Retinal pigment epithelial cell (primary cell): ENCODE results near the gene KLK14.

Source experiments
- DNase-seq: peaks from one replicate; pipeline ENCODE4 v3.0.0-alpha.2; 2010; ENCODE audit warnings: low read depth
- H3K4me3 ChIP-seq: 2 replicates; pipeline ENCODE4 v1.5.1; 2011; ENCODE audit warnings: mild to moderate bottlenecking, low read length, control low read depth, moderate library complexity
- CTCF ChIP-seq: conservative IDR thresholded peaks from 2 replicates; pipeline ENCODE4 v1.5.1; 2011; ENCODE audit warnings: low read depth, low read length, control low read depth, inconsistent platforms

Gene KLK14

GRCh38 chr19:51066393-51067186 is 16.1 kb downstream of the KLK14 start:
- DNase-seq = no peak
- TF ChIP-seq CTCF = no peak
- no peak overlapping the region for H3K4me3 ChIP-seq

- H3K4me3 ChIP-seq = no peak overlapping the region
- no peak for TF ChIP-seq CTCF
- DNase-seq = no peak
These were observed 17.3 kb downstream of the KLK14 start for GRCh38 chr19:51065221-51065960.

GRCh38 chr19:51064534-51065220 is 18.0 kb downstream of the KLK14 start, which contains the start of gene KLK13:
TSS of gene KLK13 (minus strand) at chr19:51065092. CDS start at chr19:51065067, 25 bp downstream.
- H3K4me3 ChIP-seq = no peak within 1 kb of the TSS
- DNase-seq = no peak
- no peak for TF ChIP-seq CTCF

GRCh38 chr19:51063664-51064063 is 19.0 kb downstream of the KLK14 start:
- no peak overlapping the region for H3K4me3 ChIP-seq
- DNase-seq = no peak
- TF ChIP-seq CTCF = no peak

GRCh38 chr19:51060973-51061372 is 21.7 kb downstream of the KLK14 start:
- H3K4me3 ChIP-seq = no peak overlapping the region
- DNase-seq = no peak
- TF ChIP-seq CTCF = no peak

- DNase-seq = no peak
- TF ChIP-seq CTCF = no peak
- no peak overlapping the region for H3K4me3 ChIP-seq
These were observed 22.4 kb downstream of the KLK14 start for GRCh38 chr19:51060336-51060735.
